Erythroblast (primary cell): ENCODE data around the gene FNBP1L.

Source experiments
- GATA1 ChIP-seq: IDR thresholded peaks from 2 replicates; pipeline ENCODE4 v1.6.1; 2011; ENCODE audit warnings: low read depth, mild to moderate bottlenecking, control low read depth, low read length, moderate library complexity
- POLR2A ChIP-seq: IDR thresholded peaks from 2 replicates; pipeline ENCODE4 v1.6.1; 2011; ENCODE audit warnings: mild to moderate bottlenecking, low read length

DNA sequence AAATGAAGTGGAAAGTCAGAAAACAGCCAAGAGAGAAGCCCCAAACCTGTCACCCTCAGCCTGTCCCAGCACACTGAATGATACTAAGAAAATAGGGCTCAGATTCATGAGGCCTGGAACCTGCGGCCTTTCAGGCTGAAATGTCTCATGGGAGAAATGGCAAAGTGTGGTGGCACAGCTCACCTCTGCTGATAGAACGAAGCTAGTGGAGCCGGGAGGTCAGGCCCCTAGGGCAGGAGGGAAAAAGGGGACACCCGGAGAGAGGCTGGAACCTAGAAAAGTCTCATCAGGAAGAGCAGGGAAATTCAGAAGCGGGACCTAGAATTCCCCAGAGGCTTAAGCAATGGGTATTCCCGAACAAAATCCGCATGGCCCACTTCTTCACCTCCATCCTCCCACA, 126.6 kb downstream of the FNBP1L start:
- no peak for TF ChIP-seq GATA1
- no peak for TF ChIP-seq POLR2A
